ENCODE measurements around the gene SLC24A4. TPM values are rescaled to one million over a fixed set of nuclear protein-coding genes. Genes with fewer than 3 reads are reported as not detected.

Gene SLC24A4
- total and polyA plus RNA-seq, 2 experiments from 2014 or later, result 0.46 to 0.50 TPM

- Histone ChIP-seq H3K27ac (no peak overlapping the region), H3K4me2 (no peak overlapping the region), H3K4me1 (ENCODE audit: insufficient read depth) (peaks cover 23% of the 10 kb centered on the region), H3K36me3 (replicated peaks; ENCODE audit: insufficient read depth, low read depth) (no peaks in the 10 kb centered on the region), H3K9me2 (replicated peaks; ENCODE audit: insufficient read depth) (no peaks in the 10 kb centered on the region), H2AFZ (no peak overlapping the region), H3K9me3 (ENCODE audit: low read depth) (no peaks in the 10 kb centered on the region), H3K27me3 (no peaks in the 10 kb centered on the region), H3K4me3 (no peak overlapping the region), H3K79me2 (peaks cover 13% of the 10 kb centered on the region), H4K20me1 (ENCODE audit: insufficient read depth, poor library complexity, severe bottlenecking) (no peaks in the 10 kb centered on the region)
- 73% methylated on average over 6 of the region's 6 CpGs for WGBS (ENCODE audit: low lambda C conversion rate, missing lambda C conversion rate)
- DNase-seq (ENCODE audit: low spot score), result no peak
- TF ChIP-seq EZH2phosphoT487 (IDR thresholded peaks at IDR 0.05; ENCODE audit: low read depth, severe bottlenecking, unreplicated experiment), result no peak
- TF ChIP-seq EZH2 (IDR thresholded peaks at IDR 0.05; ENCODE audit: borderline replicate concordance), result no peak
- TF ChIP-seq CTCF (IDR thresholded peaks at IDR 0.05; ENCODE audit: poor library complexity), result no peak
Observed at GRCh38 chr14:92538412-92538985, 215.5 kb downstream of the SLC24A4 start.

- Histone ChIP-seq H3K9me2 (replicated peaks; ENCODE audit: insufficient read depth) (no peaks in the 10 kb centered on the region), H3K4me2 (no peak overlapping the region), H3K4me3 (no peak overlapping the region), H3K27ac (peak overlapping the region; percentile 73), H3K9me3 (ENCODE audit: low read depth) (no peaks in the 10 kb centered on the region), H3K36me3 (replicated peaks; ENCODE audit: insufficient read depth, low read depth) (no peaks in the 10 kb centered on the region), H3K27me3 (no peaks in the 10 kb centered on the region), H3K4me1 (ENCODE audit: insufficient read depth) (peaks cover 23% of the 10 kb centered on the region), H2AFZ (no peak overlapping the region), H4K20me1 (ENCODE audit: insufficient read depth, poor library complexity, severe bottlenecking) (no peaks in the 10 kb centered on the region), H3K79me2 (peaks cover 13% of the 10 kb centered on the region)
- DNase-seq (ENCODE audit: low spot score), result no peak
- 90% methylated on average over 3 of the region's 3 CpGs for WGBS (ENCODE audit: low lambda C conversion rate, missing lambda C conversion rate)
- no peak for TF ChIP-seq EZH2 (IDR thresholded peaks at IDR 0.05; ENCODE audit: borderline replicate concordance)
- no peak for TF ChIP-seq EZH2phosphoT487 (IDR thresholded peaks at IDR 0.05; ENCODE audit: low read depth, severe bottlenecking, unreplicated experiment)
- no peak for TF ChIP-seq CTCF (IDR thresholded peaks at IDR 0.05; ENCODE audit: poor library complexity)
Observed at GRCh38 chr14:92539419-92539818, 216.5 kb downstream of the SLC24A4 start.

GRCh38 chr14:92539875-92540274 is 216.9 kb downstream of the SLC24A4 start:
- no peaks in the 10 kb centered on the region for H3K9me2 ChIP-seq (replicated peaks; ENCODE audit: insufficient read depth)
- H3K79me2 ChIP-seq, result peaks cover 13% of the 10 kb centered on the region
- WGBS (ENCODE audit: low lambda C conversion rate, missing lambda C conversion rate), result 83% methylated on average over 12 of the region's 12 CpGs
- no peak overlapping the region for H3K4me3 ChIP-seq
- H4K20me1 ChIP-seq (ENCODE audit: insufficient read depth, poor library complexity, severe bottlenecking), result no peaks in the 10 kb centered on the region
- H3K27ac ChIP-seq, result peak overlapping the region; percentile 73
- H3K9me3 ChIP-seq (ENCODE audit: low read depth), result no peaks in the 10 kb centered on the region
- H3K4me2 ChIP-seq, result peak overlapping the region; percentile 0
- DNase-seq (ENCODE audit: low spot score), result no peak
- no peaks in the 10 kb centered on the region for H3K27me3 ChIP-seq
- H3K36me3 ChIP-seq (replicated peaks; ENCODE audit: insufficient read depth, low read depth), result no peaks in the 10 kb centered on the region
- TF ChIP-seq EZH2 (IDR thresholded peaks at IDR 0.05; ENCODE audit: borderline replicate concordance), result no peak
- H3K4me1 ChIP-seq (ENCODE audit: insufficient read depth), result peaks cover 23% of the 10 kb centered on the region
- H2AFZ ChIP-seq, result no peak overlapping the region

GRCh38 chr14:92540472-92541048 is 217.6 kb downstream of the SLC24A4 start:
- Histone ChIP-seq H3K9me2 (replicated peaks; ENCODE audit: insufficient read depth) (no peaks in the 10 kb centered on the region), H3K4me3 (no peak overlapping the region), H3K4me2 (peak overlapping the region; percentile 0), H3K36me3 (replicated peaks; ENCODE audit: insufficient read depth, low read depth) (no peaks in the 10 kb centered on the region), H3K9me3 (ENCODE audit: low read depth) (no peaks in the 10 kb centered on the region), H3K79me2 (peaks cover 13% of the 10 kb centered on the region), H3K27ac (peak overlapping the region; percentile 73), H4K20me1 (ENCODE audit: insufficient read depth, poor library complexity, severe bottlenecking) (no peaks in the 10 kb centered on the region), H3K4me1 (ENCODE audit: insufficient read depth) (peaks cover 23% of the 10 kb centered on the region), H3K27me3 (no peaks in the 10 kb centered on the region), H2AFZ (no peak overlapping the region)
- no peak for TF ChIP-seq EZH2 (IDR thresholded peaks at IDR 0.05; ENCODE audit: borderline replicate concordance)
- TF ChIP-seq CTCF (IDR thresholded peaks at IDR 0.05; ENCODE audit: poor library complexity), result no peak
- TF ChIP-seq EZH2phosphoT487 (IDR thresholded peaks at IDR 0.05; ENCODE audit: low read depth, severe bottlenecking, unreplicated experiment), result no peak
- WGBS (ENCODE audit: low lambda C conversion rate, missing lambda C conversion rate), result 54% methylated on average over 6 of the region's 6 CpGs
- DNase-seq (ENCODE audit: low spot score), result peak; percentile 82

All from hepatocyte (in vitro differentiated cells).